ENCODE measurements around the gene ATF7. TPM values are rescaled to one million over a fixed set of nuclear protein-coding genes. Genes with fewer than 3 reads are reported as not detected.

The ATF7 gene
- total and polyA plus RNA-seq, 2 donors (not counting 1 experiment from before 2014, with no cell fraction given): 15.7 to 42.2 TPM

DNA sequence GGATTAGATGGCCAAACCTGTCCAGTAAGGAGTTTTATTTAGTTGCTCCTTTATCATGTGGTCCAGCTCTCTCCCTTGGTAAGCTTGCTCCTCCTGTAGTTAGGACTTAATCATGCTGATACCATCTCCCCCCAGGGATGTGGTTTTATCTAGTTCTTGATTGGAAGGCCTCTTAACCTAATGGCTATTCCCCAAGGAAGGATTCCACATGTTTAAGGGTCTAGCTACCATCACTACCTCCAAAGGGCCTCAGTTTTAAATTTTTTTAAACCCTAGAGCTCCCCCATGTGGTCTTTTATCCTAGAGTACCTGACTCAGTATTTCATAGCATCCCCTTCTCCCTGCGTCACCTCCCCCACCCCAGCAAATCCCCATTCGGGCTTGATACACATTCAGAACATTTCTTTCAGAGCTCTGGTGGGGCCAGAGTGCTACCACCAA is 149.4 kb downstream of the ATF7 start:
- Mint-ChIP-seq H3K9me3 (ENCODE audit: insufficient read depth) (no peaks in the 10 kb centered on the region), H3K27ac (peak overlapping the region; percentile 26), H3K4me3 (no peak overlapping the region), H3K4me1 (peaks cover 3% of the 10 kb centered on the region), H3K27me3 (no peaks in the 10 kb centered on the region)
- H3K9me3 ChIP-seq (ENCODE audit: control extremely low read depth in 1 of 3, control insufficient read depth in 2 of 3, insufficient read depth in 1 of 3, low read length in 2 of 3): no peaks in the 10 kb centered on the region
- ATAC-seq (ENCODE audit: low read depth): no peak
- intact Hi-C loops (cut with micrococcal nuclease): no loop called here
- H3K79me2 ChIP-seq (ENCODE audit: control insufficient read depth, insufficient read depth, low read length): peaks cover 20% of the 10 kb centered on the region
- no peak overlapping the region for H3K9ac ChIP-seq (ENCODE audit: low read length)
- no peak overlapping the region for H3K4me3 ChIP-seq (ENCODE audit: control extremely low read depth in 1 of 5, extremely low read depth in 1 of 5, insufficient read depth in 1 of 5, low read depth in 2 of 5, low read length in 4 of 5)
- no peak overlapping the region for H3K4me2 ChIP-seq (replicated peaks; ENCODE audit: low read depth, low read length, poor library complexity, severe bottlenecking)
- DNase-seq: peak; percentile 39
- H3K27ac ChIP-seq (ENCODE audit: low read length in 2 of 2): no peak overlapping the region
- H3K27me3 ChIP-seq (replicated peaks in 1 of 4; ENCODE audit: control extremely low read depth in 1 of 4, control insufficient read depth in 3 of 4, insufficient read depth in 4 of 4, low read length in 3 of 4): no peaks in the 10 kb centered on the region
- peaks cover 94% of the 10 kb centered on the region for H4K20me1 ChIP-seq (ENCODE audit: control insufficient read depth, insufficient read depth, low read length, poor library complexity, severe bottlenecking)
- TF ChIP-seq EZH2 (IDR thresholded peaks at IDR 0.05; ENCODE audit: borderline replicate concordance, insufficient read depth, low read depth, low read length, poor library complexity, severe bottlenecking): no peak
- TF ChIP-seq CTCF (IDR thresholded peaks at IDR 0.05): peak; percentile 31
- H2AFZ ChIP-seq (ENCODE audit: insufficient read depth, low read depth, low read length, poor library complexity, severe bottlenecking): no peak overlapping the region
- ChIA-PET CTCF (interaction anchor here (0.7 to 3.9 kb wide), 11 partner anchors 11 to 162 kb away, joined by 3 to 22 read pairs (median 3); partner anchors contain the start of gene NPFF), POLR2A (interaction anchor here (0.6 kb wide), 1 partner anchor 364 kb away, joined by 4 read pairs; no protein-coding TSS in a partner anchor)
- H3K36me3 ChIP-seq (replicated peaks in 1 of 2; ENCODE audit: control extremely low read depth in 1 of 2, control insufficient read depth in 1 of 2, extremely low read depth in 1 of 2, insufficient read depth in 2 of 2, low read length in 1 of 2): peaks cover 14 to 86% of the 10 kb centered on the region in 2 experiments
- no peaks in the 10 kb centered on the region for H3K4me1 ChIP-seq (ENCODE audit: control insufficient read depth in 2 of 2, insufficient read depth in 2 of 2, low read length in 2 of 2)
- 85% methylated on average over 2 of the region's 2 CpGs for WGBS (ENCODE audit: insufficient coverage)

GRCh38 chr12:53474819-53475218 is 151.4 kb downstream of the ATF7 start:
- no peak for DNase-seq
- H3K4me2 ChIP-seq (replicated peaks; ENCODE audit: low read depth, low read length, poor library complexity, severe bottlenecking): no peak overlapping the region
- 86% methylated on average over 10 of the region's 13 CpGs for WGBS (ENCODE audit: insufficient coverage)
- H3K9me3 Mint-ChIP-seq (ENCODE audit: insufficient read depth): no peaks in the 10 kb centered on the region
- peaks cover 34% of the 10 kb centered on the region for H3K79me2 ChIP-seq (ENCODE audit: control insufficient read depth, insufficient read depth, low read length)
- intact Hi-C loops (cut with micrococcal nuclease): loop anchor here (5.0 kb wide), 1 partner anchor 32 kb away; the partner anchor contains the start of gene NPFF
- H3K9ac ChIP-seq (ENCODE audit: low read length): no peak overlapping the region
- H3K4me1 Mint-ChIP-seq: peaks cover 3% of the 10 kb centered on the region
- H3K27me3 ChIP-seq (replicated peaks in 1 of 4; ENCODE audit: control extremely low read depth in 1 of 4, control insufficient read depth in 3 of 4, insufficient read depth in 4 of 4, low read length in 3 of 4): no peaks in the 10 kb centered on the region
- no peaks in the 10 kb centered on the region for H3K4me1 ChIP-seq (ENCODE audit: control insufficient read depth in 2 of 2, insufficient read depth in 2 of 2, low read length in 2 of 2)
- H4K20me1 ChIP-seq (ENCODE audit: control insufficient read depth, insufficient read depth, low read length, poor library complexity, severe bottlenecking): peaks cover 86% of the 10 kb centered on the region
- ATAC-seq (ENCODE audit: low read depth): no peak
- no peaks in the 10 kb centered on the region for H3K27me3 Mint-ChIP-seq
- H3K27ac Mint-ChIP-seq: peak overlapping the region; percentile 46
- TF ChIP-seq CTCF (IDR thresholded peaks at IDR 0.05) (no peak), EZH2 (IDR thresholded peaks at IDR 0.05; ENCODE audit: borderline replicate concordance, insufficient read depth, low read depth, low read length, poor library complexity, severe bottlenecking) (no peak)
- H3K4me3 Mint-ChIP-seq: no peak overlapping the region
- H3K36me3 ChIP-seq (replicated peaks in 1 of 2; ENCODE audit: control extremely low read depth in 1 of 2, control insufficient read depth in 1 of 2, extremely low read depth in 1 of 2, insufficient read depth in 2 of 2, low read length in 1 of 2): peaks cover 14 to 93% of the 10 kb centered on the region in 2 experiments
- no peak overlapping the region for H2AFZ ChIP-seq (ENCODE audit: insufficient read depth, low read depth, low read length, poor library complexity, severe bottlenecking)
- CTCF ChIA-PET: interaction anchor here (0.9 to 4.9 kb wide), 9 partner anchors 19 to 130 kb away, joined by 3 to 24 read pairs (median 3); no protein-coding TSS in a partner anchor
- no peak overlapping the region for H3K4me3 ChIP-seq (ENCODE audit: control extremely low read depth in 1 of 5, extremely low read depth in 1 of 5, insufficient read depth in 1 of 5, low read depth in 2 of 5, low read length in 4 of 5)
- H3K27ac ChIP-seq (ENCODE audit: low read length in 2 of 2): no peak overlapping the region
- POLR2A ChIA-PET: no interaction called here
- no peaks in the 10 kb centered on the region for H3K9me3 ChIP-seq (ENCODE audit: control extremely low read depth in 1 of 3, control insufficient read depth in 2 of 3, insufficient read depth in 1 of 3, low read length in 2 of 3)

Measured in B cell (primary cell).